Hepatocyte (in vitro differentiated cells): ENCODE measurements around the gene LDHB.

ENCODE experiments used
- CTCF ChIP-seq: fragments of 200-600 bp; sonication (generic); IDR thresholded peaks from 2 replicates; pipeline ENCODE4 v1.5.1; 2016; ENCODE audit warnings: antibody characterized with exemption, mild to moderate bottlenecking; ENCODE audit not compliant: poor library complexity
- EZH2 ChIP-seq: fragments of 200-600 bp; sonication (generic); IDR thresholded peaks from 2 replicates; pipeline ENCODE4 v1.6.1; 2016; ENCODE audit warnings: antibody characterized with exemption, mild to moderate bottlenecking, borderline replicate concordance

DNA sequence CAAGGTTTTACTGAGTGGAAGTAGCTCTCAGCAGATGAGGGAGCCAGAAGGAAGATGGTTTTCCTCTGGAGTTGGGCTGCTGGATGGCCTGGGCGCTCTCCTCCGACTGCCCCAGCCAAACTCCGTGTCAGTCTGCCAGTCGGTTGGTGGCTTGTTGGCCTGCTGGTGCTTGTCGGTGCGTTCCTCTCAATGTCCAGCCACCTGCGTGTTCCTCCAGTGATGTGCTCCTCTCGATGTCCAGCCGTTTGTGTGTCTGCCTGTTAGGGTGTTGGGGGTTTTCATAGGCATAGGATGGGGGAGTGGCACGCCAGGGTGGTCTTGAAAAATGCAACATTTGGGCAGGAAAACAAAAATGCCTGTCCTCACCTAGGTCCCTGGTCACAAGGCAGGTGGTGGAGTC lies 37.0 kb upstream of the LDHB start:
- TF ChIP-seq CTCF (no peak), EZH2 (no peak)
